IPS DF 6.9 (cell line): ENCODE data around the gene SETD1A.

Source experiments
- DNase-seq: peaks from one replicate; pipeline ENCODE4 v3.0.0-alpha.2; 2013; ENCODE audit warnings: low read depth, low spot score
- H3K27ac ChIP-seq: one replicate; pipeline ENCODE4 v1.5.1; 2013; ENCODE audit warnings: low read length, control low read depth
- H3K27me3 ChIP-seq: 2 replicates; pipeline ENCODE4 v1.6.1; 2013; ENCODE audit warnings: mild to moderate bottlenecking, low read length; ENCODE audit not compliant: control insufficient read depth, insufficient read depth
- H3K36me3 ChIP-seq: 2 replicates; pipeline ENCODE4 v1.6.1; 2013; ENCODE audit warnings: low read length; ENCODE audit not compliant: control insufficient read depth, insufficient read depth
- H3K4me1 ChIP-seq: 2 replicates; pipeline ENCODE4 v1.6.1; 2013; ENCODE audit warnings: low read length; ENCODE audit not compliant: control insufficient read depth, insufficient read depth
- H3K4me3 ChIP-seq: 2 replicates; pipeline ENCODE4 v1.5.1; 2013; ENCODE audit warnings: mild to moderate bottlenecking, low read length
- H3K9me3 ChIP-seq: 2 replicates; pipeline ENCODE4 v1.6.1; 2013; ENCODE audit warnings: low read length, inconsistent platforms; ENCODE audit not compliant: control insufficient read depth, insufficient read depth
- WGBS: extraction: QIAGEN DNeasy Blood & Tissue Kit; methylation state at CpG from one replicate; pipeline ENCODE4 v1.1.7; 2013; ENCODE audit warnings: mixed read lengths, missing lambda C conversion rate; ENCODE audit not compliant: insufficient read length, insufficient coverage; 5-methylcytosine and 5-hydroxymethylcytosine counted together

SETD1A gene

GRCh38 chr16:30947859-30948666 is 9.5 kb upstream of the SETD1A start:
- Histone ChIP-seq H3K4me3 (peak overlapping the region; percentile 55; the same call in 1 of the 2 replicates), H3K27ac (no peak overlapping the region), H3K9me3 (no peaks in the 10 kb centered on the region), H3K27me3 (no peaks in the 10 kb centered on the region), H3K4me1 (peaks cover 8% of the 10 kb centered on the region), H3K36me3 (peaks cover 7% of the 10 kb centered on the region)
- no CpG with 5 or more reads among the region's 44 CpGs for WGBS
- DNase-seq = peak; percentile 100

GRCh38 chr16:30948667-30949649 is 8.6 kb upstream of the SETD1A start, which contains the start of gene ORAI3:
ORAI3 (plus strand) TSS chr16:30949068; CDS start chr16:30949290, 222 bp downstream.
- Histone ChIP-seq H3K4me3 (peak within 1 kb of the TSS; percentile 55), H3K36me3 (peaks cover 4% of the 10 kb centered on the region), H3K27ac (no peak within 1 kb of the TSS), H3K27me3 (no peaks in the 10 kb centered on the region), H3K4me1 (peaks cover 12% of the 10 kb centered on the region), H3K9me3 (no peaks in the 10 kb centered on the region)
- DNase-seq = no peak
- no CpG with 5 or more reads among the region's 70 CpGs for WGBS

- Histone ChIP-seq H3K4me3 (peak overlapping the region; percentile 55; the same call in 1 of the 2 replicates), H3K27me3 (no peaks in the 10 kb centered on the region), H3K9me3 (no peaks in the 10 kb centered on the region), H3K36me3 (peaks cover 4% of the 10 kb centered on the region; the same call in 1 of the 2 replicates), H3K4me1 (peaks cover 12% of the 10 kb centered on the region), H3K27ac (no peak overlapping the region)
- no peak for DNase-seq
- no CpG with 5 or more reads among the region's 21 CpGs for WGBS
Measured at GRCh38 chr16:30949650-30950515, 7.7 kb upstream of the SETD1A start.

- Histone ChIP-seq H3K4me1 (peaks cover 12% of the 10 kb centered on the region), H3K27ac (no peak overlapping the region), H3K36me3 (peaks cover 4% of the 10 kb centered on the region; the same call in 1 of the 2 replicates), H3K9me3 (no peaks in the 10 kb centered on the region), H3K4me3 (no peak overlapping the region), H3K27me3 (no peaks in the 10 kb centered on the region)
- WGBS = no CpG with 5 or more reads among the region's 8 CpGs
- DNase-seq = no peak
Measured at GRCh38 chr16:30950516-30951065, 7.0 kb upstream of the SETD1A start.

- no peak overlapping the region for H3K27ac ChIP-seq
Measured at GRCh38 chr16:30951193-30951592, 6.4 kb upstream of the SETD1A start.

GRCh38 chr16:30951750-30952149 is 5.8 kb upstream of the SETD1A start:
- DNase-seq = no peak
- H3K27me3 ChIP-seq = no peaks in the 10 kb centered on the region
- no peak overlapping the region for H3K27ac ChIP-seq
- no peak overlapping the region for H3K4me3 ChIP-seq
- peaks cover 10% of the 10 kb centered on the region for H3K4me1 ChIP-seq
- no peaks in the 10 kb centered on the region for H3K9me3 ChIP-seq
- no CpG with 5 or more reads among the region's 3 CpGs for WGBS
- H3K36me3 ChIP-seq = peaks cover 2% of the 10 kb centered on the region; the same call in 1 of the 2 replicates

More at GRCh38 chr16:30951193-30951592, 6.4 kb upstream of the SETD1A start:
- no CpG with 5 or more reads among the region's 1 CpG for WGBS
- no peaks in the 10 kb centered on the region for H3K9me3 ChIP-seq
- no peak for DNase-seq
- H3K36me3 ChIP-seq = peaks cover 4% of the 10 kb centered on the region; the same call in 1 of the 2 replicates
- no peak overlapping the region for H3K4me3 ChIP-seq
- no peaks in the 10 kb centered on the region for H3K27me3 ChIP-seq
- peaks cover 12% of the 10 kb centered on the region for H3K4me1 ChIP-seq

GRCh38 chr16:30953111-30953510 is 4.4 kb upstream of the SETD1A start:
- no peak for DNase-seq
- no peak overlapping the region for H3K4me3 ChIP-seq
- H3K9me3 ChIP-seq = no peaks in the 10 kb centered on the region
- no CpG with 5 or more reads among the region's 9 CpGs for WGBS
- H3K4me1 ChIP-seq = peaks cover 7% of the 10 kb centered on the region
- no peak overlapping the region for H3K27ac ChIP-seq
- H3K27me3 ChIP-seq = no peaks in the 10 kb centered on the region
- H3K36me3 ChIP-seq = no peaks in the 10 kb centered on the region

- no peak overlapping the region for H3K27ac ChIP-seq
- H3K4me3 ChIP-seq = no peak overlapping the region
- H3K36me3 ChIP-seq = no peaks in the 10 kb centered on the region
- H3K4me1 ChIP-seq = peaks cover 7% of the 10 kb centered on the region
- H3K9me3 ChIP-seq = no peaks in the 10 kb centered on the region
- DNase-seq = no peak
- H3K27me3 ChIP-seq = no peaks in the 10 kb centered on the region
- WGBS = no CpG with 5 or more reads among the region's 15 CpGs
Measured at GRCh38 chr16:30953511-30954124, 3.9 kb upstream of the SETD1A start.

GRCh38 chr16:30954993-30955392 is 2.6 kb upstream of the SETD1A start:
- no peak for DNase-seq
- peaks cover 3% of the 10 kb centered on the region; the same call in 1 of the 2 replicates for H3K36me3 ChIP-seq
- H3K27me3 ChIP-seq = no peaks in the 10 kb centered on the region
- no peak overlapping the region for H3K27ac ChIP-seq
- peaks cover 7% of the 10 kb centered on the region for H3K4me1 ChIP-seq
- no peak overlapping the region for H3K4me3 ChIP-seq
- no peaks in the 10 kb centered on the region for H3K9me3 ChIP-seq
- no CpG with 5 or more reads among the region's 8 CpGs for WGBS
